ENCODE measurements around the gene SYNPO2.

SYNPO2 gene

DNA sequence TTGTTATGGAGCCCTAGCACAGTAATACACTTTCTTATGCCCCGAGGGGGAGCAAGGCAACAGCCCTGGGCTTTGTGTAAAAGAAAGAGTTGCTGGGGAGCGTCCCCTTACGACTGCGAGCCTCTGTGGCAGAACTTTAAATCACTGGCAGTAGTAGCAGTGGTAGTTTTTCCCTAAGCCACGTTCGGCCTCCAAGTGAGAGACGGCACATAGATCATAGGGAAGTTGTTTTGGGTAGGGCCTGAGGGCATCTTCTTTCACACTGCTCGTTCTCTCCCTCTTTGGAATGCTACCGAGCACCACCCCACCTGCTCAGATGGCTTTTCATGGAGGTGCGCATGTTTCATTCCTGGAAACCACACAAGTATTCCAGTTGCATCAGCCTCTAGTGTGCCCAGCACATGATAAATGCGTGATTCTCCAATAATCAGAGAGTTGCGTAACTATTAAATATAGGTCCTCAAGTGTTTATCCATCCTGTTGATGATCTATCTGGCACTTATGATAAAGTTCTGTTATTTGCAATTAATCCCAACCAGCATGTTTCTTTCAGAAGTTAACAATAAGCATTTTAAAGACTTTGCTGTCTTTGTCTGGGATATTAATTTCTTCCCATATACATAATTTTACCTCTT lies 7.0 kb upstream of the SYNPO2 start:
- no peak for DNase-seq (ENCODE audit: low read depth in 2 of 2)

DNA sequence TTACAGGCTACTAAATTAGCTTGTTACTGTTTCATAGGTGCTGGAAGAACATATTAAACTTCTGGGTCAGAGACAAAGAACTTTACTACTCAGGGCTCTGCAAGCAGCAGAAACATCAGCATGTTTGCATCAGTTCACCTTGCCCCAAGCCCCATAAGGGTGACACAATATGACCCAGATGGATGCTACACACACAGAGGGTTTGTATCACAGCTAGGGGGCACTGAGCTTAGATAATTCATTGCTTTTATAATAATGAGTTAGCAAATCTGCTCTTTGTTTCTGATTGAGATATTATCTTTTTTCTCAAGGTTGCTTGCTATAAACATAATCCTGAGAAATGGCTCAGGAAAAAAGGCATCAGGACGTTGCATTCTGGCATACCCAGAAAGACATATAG lies 4.8 kb upstream of the SYNPO2 start:
- DNase-seq (ENCODE audit: low read depth in 2 of 2): no peak

DNA sequence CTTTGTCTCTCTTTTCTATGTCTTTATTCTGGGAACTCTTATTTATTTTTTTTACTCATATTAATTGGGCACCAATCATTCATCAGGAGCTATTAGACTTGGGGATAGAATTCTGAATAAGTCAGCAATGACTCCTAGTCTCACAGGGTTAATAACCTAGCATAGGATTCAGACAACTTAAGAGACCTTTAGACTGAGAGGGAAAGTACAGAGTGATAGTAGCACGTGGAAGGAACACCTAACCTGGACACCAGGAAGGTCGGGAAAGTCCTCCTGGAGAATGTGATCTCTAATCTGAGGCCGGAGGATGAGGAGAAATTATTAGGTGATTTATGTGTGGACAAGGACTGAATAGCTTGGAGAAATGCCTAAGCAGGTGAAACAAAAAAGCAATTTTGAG lies 3.9 kb upstream of the SYNPO2 start:
- DNase-seq (ENCODE audit: low read depth in 2 of 2): no peak

DNA sequence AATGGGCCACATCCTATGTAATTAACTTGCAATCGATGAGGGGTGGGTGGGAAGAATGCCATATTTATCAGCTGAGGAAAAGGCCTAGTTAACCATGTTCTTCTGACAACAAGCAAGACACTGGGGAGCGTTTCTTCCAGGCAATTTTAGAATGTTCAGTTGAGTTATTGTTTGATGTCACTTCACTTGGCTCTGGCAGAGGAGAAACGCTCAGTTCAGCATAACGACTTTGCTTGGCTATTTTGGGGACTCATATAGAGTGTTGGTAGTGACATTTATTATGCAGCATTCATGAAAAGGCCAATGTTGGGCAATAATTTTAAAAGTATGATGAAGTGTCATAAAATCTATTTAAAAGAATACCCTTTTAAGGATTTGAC lies 648 bp downstream of the SYNPO2 start:
- DNase-seq (ENCODE audit: low read depth in 2 of 2): no peak

DNA sequence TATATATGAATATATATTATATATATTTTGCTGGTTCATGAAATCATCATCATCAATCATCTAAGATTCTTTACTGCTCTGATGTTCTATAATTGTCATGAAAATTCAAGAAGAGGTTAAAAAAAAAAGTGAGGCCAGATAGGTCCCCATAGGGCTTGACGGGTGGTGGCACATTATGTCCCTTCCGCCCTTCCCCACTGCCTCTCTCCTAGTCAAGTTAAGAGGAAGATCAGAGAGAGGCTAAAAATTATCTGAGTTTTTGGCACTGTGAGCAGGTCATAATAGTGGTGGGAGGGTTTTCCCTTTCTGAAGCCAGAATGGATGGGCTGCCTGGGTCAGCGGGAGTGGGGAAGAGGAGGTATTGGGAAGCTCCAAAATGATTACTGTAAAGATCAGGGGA lies 5.4 kb downstream of the SYNPO2 start:
- no peak for DNase-seq (ENCODE audit: low read depth in 2 of 2)

DNA sequence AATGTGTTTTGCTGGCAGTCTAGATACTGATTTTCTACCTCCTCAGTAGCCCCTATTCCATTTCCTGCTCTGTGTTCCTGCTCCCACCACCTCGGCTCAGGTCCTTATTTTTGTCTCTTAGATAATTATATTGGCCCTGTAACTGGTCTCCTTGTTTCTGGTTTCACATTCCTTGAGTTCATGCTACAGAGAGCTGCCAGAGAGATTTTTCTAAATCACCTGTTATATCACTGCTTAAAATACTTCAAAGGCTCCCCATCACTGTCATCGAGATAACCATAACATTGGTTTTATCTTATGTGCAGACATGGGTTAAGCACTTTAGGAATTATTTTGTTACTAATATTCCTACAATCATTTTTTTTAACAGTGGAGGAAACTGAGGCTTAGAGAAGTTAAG lies 9.6 kb downstream of the SYNPO2 start:
- no peak for DNase-seq (ENCODE audit: low read depth in 2 of 2)

DNA sequence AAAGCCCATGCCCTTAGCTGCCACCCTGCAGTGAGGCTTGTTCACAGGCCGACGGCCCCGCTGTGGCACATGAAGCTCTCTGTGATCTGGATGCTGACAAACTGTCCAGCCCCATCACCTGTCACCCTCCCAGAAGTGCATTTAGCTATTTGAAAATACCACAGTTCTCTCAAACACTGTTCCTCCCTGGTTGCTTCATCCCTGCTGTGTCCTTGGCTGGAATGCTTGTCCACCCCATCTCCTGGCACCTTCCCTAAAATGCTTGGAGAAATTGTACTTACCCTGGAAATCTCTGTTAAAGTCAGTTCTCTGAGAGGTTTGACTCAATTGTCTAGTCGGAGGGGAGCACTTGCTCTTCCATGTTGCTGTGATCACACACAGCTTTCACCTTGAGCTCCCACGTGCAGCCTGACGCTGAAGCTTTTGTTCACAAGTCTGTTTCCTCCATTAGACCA lies 10.1 kb downstream of the SYNPO2 start:
- DNase-seq (ENCODE audit: low read depth in 2 of 2): no peak

DNA sequence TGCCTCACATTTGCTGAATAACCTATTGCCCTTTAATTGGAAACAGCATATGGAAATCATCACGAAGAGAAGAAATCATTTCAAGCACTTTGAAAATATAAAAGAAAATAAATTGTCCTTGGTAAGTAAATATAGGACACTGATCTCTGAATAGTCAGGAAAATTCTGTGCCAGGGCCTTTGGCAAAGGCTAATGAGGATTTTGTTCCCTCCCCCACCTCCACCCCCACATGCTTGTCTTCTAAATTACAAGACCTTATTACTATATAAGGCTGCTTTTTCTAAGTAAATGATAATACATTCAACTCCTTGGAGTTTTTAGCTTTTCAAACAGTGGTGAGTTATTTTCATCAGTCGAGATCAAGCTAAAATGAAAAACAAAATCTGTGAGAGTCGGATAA lies 15.8 kb downstream of the SYNPO2 start:
- no peak for DNase-seq (ENCODE audit: low read depth in 2 of 2)

DNA sequence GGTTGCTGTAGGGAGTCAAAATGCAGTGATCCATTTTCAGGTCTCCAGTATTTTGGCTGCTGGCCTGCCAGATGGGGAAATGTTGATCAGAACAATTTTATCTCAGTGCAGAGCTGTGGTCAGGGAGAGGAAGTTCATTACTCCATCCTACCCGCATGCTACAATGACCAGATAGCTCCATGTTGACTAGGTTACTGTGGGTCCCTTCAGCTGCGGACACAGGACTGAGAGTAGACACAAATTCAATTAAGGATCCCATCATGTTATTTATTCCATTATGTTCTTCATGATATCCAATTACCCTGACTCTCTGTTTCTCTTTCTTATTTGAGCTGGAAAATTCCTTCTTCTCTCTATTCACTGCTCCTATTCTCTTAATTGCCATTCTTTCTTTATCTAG lies 16.3 kb downstream of the SYNPO2 start:
- no peak for DNase-seq (ENCODE audit: low read depth in 2 of 2)

DNA sequence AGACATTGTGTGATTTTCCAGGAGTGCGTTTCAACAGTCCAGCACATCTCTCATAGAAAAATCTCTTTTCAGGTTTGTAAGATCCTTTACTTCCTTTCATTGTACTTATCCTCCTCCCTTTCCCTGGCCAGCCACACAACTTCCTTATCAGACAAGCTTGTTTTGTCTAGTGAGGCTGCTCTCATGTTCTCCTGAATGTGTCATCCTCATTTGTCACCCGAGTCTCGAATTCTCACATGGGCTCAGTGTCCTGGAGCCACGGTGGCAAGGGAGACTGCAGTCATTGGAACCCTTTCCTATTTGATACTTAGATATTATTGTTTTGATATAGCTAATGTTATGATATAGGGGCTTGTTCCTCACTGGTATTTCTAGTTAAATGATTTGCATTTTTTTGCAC lies 16.9 kb downstream of the SYNPO2 start:
- no peak for DNase-seq (ENCODE audit: low read depth in 2 of 2)

DNA sequence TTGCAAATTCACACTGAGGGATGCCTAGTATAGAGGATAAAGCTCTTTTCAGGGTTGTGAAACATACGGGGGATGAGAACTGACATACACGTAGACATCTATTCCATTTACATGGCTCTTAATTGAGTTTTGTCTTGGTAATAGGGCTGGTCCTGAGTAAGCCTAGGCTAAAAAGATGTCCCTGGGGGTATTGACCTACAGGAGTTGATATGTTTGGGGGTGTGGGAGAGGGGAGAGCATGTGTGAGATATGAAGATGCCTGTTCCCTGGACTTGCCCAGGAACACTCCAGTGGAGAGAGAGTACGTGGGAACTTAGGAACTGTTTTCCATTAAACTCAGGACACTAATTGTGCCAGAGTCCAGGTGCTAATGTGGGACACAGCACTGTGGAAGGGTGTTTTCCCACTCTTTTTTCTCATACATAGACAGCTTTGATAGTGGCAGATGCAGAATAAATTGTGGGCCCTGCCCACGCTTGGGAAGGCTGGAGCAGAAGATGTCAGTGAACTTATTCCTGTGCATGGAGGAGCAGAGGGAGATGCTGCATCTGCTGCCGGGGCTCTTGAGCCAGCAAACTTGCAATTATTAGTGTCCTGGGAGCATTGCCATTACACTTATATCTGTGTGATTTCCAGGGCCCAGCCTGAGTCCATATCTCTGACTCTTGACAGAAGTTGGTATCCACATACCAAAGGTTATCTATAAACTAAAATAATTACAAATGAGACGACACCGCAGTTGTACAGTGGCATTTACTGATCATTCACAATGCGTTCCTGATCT lies 20.7 kb downstream of the SYNPO2 start:
- no peak for DNase-seq (ENCODE audit: low read depth in 2 of 2)

DNA sequence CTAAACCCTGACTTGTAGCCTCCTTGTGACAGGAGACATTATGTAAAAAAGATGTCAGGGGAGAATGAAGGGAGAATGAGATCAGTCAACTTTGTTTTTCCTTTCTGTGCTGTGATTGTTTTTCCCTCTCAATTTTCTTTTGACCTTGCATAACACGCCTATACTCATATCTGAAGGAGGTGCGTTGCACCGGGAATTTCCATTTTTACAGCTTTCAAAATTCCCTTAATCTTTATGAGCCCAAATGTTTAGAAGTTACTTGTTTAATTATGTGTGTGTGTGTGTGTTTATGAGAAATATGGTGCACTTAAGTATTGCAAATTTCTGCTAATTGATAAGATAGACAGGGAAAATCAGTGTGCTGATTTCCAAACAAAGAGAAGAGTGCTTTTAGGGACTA lies 21.6 kb downstream of the SYNPO2 start:
- DNase-seq (ENCODE audit: low read depth in 2 of 2): no peak

DNA sequence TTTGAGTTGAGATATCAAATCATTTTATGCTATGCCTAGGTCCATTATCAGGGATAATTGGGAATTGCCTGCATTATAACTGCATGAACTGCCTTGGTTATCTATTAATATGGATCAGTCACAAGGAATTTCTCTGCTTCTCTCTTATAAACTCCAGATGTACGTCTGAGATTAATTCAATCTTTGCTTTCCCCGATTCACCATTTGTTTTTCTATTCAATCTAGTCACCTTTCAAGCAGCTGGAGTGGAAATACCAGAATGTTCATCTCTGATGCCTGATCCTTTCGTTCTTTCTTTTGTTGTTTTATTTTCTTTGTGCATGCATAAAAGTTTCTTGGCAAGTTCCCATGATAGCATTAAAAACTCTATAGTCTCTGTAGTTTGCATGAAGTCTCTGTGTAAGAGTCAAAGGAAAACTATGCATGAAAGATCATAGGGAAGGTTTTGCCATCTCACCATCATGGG lies 22.6 kb downstream of the SYNPO2 start:
- DNase-seq (ENCODE audit: low read depth in 2 of 2): no peak

DNA sequence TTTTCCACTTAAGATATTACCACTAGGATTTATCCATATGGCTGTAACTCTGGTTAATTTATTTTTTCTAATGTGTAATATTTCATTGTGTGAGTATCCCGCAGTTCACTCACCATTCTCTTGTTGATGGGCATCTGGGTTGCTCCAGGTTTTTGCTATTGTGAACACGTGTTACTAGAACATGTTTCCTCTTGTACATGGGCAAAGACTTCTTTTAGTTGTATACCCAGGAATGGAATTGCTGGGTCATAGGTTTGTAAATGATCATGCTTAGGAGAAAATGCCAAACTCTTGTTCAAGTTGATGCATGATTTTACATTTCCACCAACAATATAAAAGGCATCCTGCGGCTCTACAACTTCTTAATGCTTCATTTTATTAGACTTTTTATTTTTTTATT lies 26.8 kb downstream of the SYNPO2 start:
- no peak for DNase-seq (ENCODE audit: low read depth in 2 of 2)

DNA sequence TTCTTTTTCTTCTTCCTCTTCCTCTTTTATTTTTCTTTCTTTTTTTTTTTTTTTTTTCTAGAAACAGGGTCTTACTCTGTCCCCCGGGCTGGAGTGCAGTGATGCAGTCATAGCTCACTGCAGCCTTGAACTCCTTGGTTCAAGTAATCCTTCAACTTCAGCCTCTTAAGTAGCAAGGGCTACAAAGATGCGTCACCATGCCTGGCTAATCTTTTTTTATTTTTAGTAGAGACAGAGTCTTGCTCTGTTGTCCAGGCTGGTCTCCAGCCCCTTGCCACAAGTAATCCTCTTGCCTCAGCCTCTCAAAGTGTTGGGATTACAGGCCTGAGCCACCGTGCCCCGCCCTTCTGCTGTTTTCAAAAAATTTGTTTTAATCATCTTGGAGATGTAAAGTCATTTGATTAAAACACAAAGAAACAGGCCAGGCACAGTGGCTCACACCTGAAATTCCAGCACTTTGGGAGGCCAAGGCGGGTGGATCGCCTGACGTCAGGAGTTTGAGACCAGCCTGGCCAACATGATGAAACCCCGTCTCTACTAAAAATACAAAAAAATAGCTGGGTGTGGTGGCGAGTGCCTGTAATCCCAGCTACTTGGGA lies 28.1 kb downstream of the SYNPO2 start:
- no peak for DNase-seq (ENCODE audit: low read depth in 2 of 2)

DNA sequence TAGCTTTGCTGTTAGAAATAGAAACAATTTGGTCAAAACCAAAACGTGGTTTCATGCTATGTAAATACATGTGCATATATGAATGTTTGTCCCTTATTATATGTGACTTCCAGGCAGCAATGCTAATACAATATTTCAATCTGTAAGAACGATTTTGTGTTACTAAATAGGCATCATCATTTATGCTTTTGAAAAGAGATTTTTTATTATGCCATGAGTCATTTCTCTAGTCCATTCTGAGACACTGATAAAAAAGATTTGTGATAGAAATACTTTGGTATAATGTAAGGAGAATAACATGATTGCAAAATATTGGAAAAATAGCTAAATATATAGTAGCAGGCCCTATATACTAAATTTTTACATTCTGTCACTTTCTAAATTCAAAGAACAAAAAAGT lies 28.9 kb downstream of the SYNPO2 start:
- DNase-seq (ENCODE audit: low read depth in 2 of 2): no peak

DNA sequence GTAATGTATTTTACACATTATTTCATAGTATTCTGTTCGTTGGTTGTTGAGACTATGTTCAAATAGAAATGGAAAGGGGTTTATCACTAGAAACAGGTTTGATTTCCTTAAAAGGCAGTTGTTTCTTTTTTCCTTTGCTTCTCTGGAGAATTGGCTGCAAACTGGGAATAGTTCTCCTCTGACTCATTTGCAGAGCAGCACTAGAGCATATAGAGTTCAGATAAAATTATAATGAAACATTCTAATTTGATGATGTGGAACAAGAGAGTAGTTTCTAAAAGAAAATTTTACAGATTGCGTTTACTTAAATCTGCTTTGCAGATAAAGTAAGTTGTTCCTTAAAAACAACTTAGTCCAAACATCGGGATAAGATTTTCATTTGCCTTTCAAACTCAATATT lies 29.7 kb downstream of the SYNPO2 start:
- DNase-seq (ENCODE audit: low read depth in 2 of 2): no peak

DNA sequence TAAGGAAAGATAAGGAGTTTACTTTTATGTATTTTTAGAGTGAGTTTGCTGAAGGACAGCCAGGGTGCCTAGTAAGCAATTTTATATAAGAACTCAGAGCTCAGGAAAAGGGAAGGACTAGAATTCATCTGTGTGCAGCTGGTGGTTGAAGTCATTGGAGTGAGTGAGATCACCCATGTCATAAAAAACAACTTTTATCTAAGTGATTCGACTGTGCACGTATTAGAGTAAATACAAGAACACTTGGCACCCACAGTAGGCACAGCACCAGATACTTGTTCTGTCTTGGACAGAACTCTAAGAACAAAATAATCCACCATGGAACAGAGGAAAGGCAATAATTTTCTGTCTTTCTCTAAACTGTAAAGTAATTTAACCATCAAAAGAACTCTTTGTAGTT lies 31.6 kb downstream of the SYNPO2 start:
- DNase-seq (ENCODE audit: low read depth in 2 of 2): no peak

DNA sequence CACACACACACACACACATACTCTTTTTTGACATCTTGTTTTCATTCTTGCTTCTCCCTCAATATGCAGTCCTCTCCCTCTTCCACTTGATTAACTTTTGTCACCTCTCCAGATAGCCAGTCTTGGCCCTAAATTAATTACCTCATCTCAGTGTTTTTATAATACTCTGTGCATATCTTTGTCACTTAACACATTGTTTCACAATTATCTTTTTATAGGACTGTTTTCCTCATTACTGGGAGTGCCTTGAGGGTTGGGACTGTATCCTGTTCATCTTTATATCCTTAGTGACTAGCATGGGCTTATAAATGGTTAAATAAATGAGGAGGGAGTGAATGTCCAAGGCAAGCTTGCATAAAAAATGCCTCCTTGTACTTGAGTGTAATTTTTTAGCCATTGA lies 33.1 kb downstream of the SYNPO2 start:
- DNase-seq (ENCODE audit: low read depth in 2 of 2): no peak

DNA sequence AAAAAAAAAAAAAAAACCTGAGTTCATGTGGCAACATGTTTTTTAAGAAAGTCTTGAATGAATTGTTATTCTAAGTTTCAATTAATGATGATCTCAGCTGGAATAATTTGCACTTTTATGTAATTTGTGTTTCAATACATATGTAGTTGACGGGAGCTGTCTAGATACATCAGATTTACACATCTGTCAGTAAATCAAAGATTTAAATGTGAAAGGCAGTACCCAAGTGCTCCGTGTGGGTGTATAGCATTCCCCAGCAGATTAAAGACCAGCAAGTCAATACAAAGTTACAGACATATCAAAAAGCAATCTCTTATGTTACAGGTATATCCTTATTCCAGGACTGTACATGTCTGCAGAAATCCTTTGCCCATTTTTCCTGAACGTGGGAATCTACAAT lies 35.2 kb downstream of the SYNPO2 start:
- no peak for DNase-seq (ENCODE audit: low read depth in 2 of 2)

DNA sequence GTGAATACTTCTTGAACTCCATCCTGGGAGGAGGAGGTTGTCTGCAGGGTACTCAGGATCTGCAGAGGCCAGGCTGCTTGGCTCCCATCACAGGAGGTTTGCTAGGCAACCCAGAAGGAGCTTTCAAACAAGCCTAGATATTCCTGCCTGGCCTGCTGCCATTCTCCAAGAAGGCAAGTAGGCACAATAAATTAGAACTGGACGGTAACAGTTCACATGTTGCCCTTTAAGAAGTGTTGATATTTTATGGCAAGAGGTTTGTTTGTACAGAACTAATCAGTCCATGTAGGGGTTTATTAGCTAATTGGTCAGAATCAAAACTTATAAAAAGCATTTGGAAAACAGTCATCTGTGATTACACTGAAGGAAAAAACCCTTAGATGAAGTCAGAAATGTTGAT lies 39.3 kb downstream of the SYNPO2 start:
- no peak for DNase-seq (ENCODE audit: low read depth in 2 of 2)

DNA sequence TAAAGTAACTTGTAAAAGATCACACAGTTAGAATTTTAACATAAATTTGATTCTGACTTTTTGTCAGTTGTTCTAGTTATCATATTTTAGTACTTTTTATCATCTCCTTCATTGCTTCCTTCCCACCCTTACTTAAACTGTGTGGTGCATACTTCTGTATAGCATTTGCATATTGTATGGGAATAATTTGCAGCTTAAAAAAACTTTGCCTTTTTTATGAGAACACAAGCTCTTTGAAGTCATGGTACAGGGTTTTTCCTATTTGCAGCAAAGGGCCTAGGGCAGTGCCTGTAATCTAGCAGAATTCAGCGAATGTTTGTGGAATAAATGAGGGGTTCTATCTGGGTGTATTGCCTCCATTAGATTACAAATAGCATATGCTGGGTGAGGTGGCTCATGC lies 41.6 kb downstream of the SYNPO2 start:
- DNase-seq (ENCODE audit: low read depth in 2 of 2): no peak

DNA sequence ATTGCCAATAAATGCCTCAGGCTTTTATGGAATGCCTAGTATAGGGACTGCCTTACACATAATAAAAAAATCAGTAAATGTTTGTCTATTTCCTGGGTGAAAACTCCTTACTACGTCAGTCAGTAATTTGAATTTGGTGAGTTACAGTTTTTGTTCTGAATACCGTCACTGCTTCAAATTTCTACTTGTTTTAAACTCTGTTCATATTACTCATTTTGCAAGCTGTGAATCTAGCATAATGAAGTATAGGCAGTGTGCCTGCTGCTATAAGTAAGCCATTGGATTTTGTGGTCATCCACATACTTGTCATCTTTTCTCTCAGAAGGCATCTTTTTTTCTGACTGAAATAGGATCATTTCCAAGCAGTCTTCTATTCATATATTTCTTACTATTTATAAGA lies 43.1 kb downstream of the SYNPO2 start:
- no peak for DNase-seq (ENCODE audit: low read depth in 2 of 2)

Measured in stimulated activated CD4-positive, alpha-beta T cell treated with anti-CD3 and anti-CD28 coated beads, Interleukin-12 subunit alpha, Interleukin-12 subunit beta, amount 100 ng/mL, for 24 hours (primary cell).